H9 (cell line): ENCODE measurements around the gene SLC1A7. TPM values are rescaled to one million over a fixed set of nuclear protein-coding genes. Genes with fewer than 3 reads are reported as not detected.

ENCODE experiments used
- DNase-seq: peaks from one replicate; pipeline ENCODE4 v3.0.0-alpha.2; 2017
- H2AFZ ChIP-seq: one replicate; pipeline ENCODE4 v1.6.1; 2013; ENCODE audit warnings: mild to moderate bottlenecking, low read length, control low read depth, moderate library complexity
- H2AK5ac ChIP-seq: 2 replicates; pipeline ENCODE4 v1.6.1; 2013; ENCODE audit warnings: low read length, control low read depth, mixed read lengths; ENCODE audit not compliant: insufficient read length
- H2BK120ac ChIP-seq: one replicate; pipeline ENCODE4 v1.6.1; 2013; ENCODE audit warnings: low read depth, mild to moderate bottlenecking, low read length, control low read depth, inconsistent platforms; ENCODE audit not compliant: poor library complexity, severe bottlenecking
- H2BK12ac ChIP-seq: 2 replicates; pipeline ENCODE4 v1.6.1; 2013; ENCODE audit warnings: low read length, control low read depth, mixed read lengths, low read depth; ENCODE audit not compliant: insufficient read length
- H2BK15ac ChIP-seq: 2 replicates; pipeline ENCODE4 v1.6.1; 2013; ENCODE audit warnings: low read depth, low read length, control low read depth
- H2BK20ac ChIP-seq: one replicate; pipeline ENCODE4 v1.6.1; 2013; ENCODE audit warnings: low read depth, mild to moderate bottlenecking, low read length, control low read depth, inconsistent platforms; ENCODE audit not compliant: poor library complexity, severe bottlenecking
- H2BK5ac ChIP-seq: 2 replicates; pipeline ENCODE4 v1.6.1; 2013; ENCODE audit warnings: low read length, control low read depth, mixed read lengths; ENCODE audit not compliant: insufficient read length
- H3K14ac ChIP-seq: 2 replicates; pipeline ENCODE4 v1.6.1; 2013; ENCODE audit warnings: low read length, control low read depth; ENCODE audit not compliant: insufficient read depth
- H3K18ac ChIP-seq: 2 replicates; pipeline ENCODE4 v1.6.1; 2013; ENCODE audit warnings: low read depth, mild to moderate bottlenecking, mixed read lengths, low read length, control low read depth; ENCODE audit not compliant: insufficient read length
- H3K23ac ChIP-seq: 2 replicates; pipeline ENCODE4 v1.6.1; 2013; ENCODE audit warnings: low read length, control low read depth, mixed read lengths, low read depth; ENCODE audit not compliant: insufficient read length
- H3K23me2 ChIP-seq: 2 replicates; pipeline ENCODE4 v1.6.1; 2013; ENCODE audit warnings: low read depth, mild to moderate bottlenecking, mixed read lengths, low read length, control low read depth; ENCODE audit not compliant: insufficient read length, poor library complexity, severe bottlenecking
- H3K27ac ChIP-seq: 2 replicates; pipeline ENCODE4 v1.5.1; 2013; ENCODE audit warnings: low read length, control low read depth, mixed read lengths, low read depth; ENCODE audit not compliant: insufficient read length
- H3K27me3 ChIP-seq: 2 replicates; pipeline ENCODE4 v1.6.1; 2013; ENCODE audit warnings: low read length, control low read depth, inconsistent platforms; ENCODE audit not compliant: insufficient read depth
- H3K4ac ChIP-seq: 2 replicates; pipeline ENCODE4 v1.6.1; 2013; ENCODE audit warnings: low read depth, mild to moderate bottlenecking, control low read depth, inconsistent platforms, low read length, moderate library complexity
- H3K4me1 ChIP-seq: 2 replicates; pipeline ENCODE4 v1.6.1; 2013; ENCODE audit warnings: low read length, control low read depth, inconsistent platforms; ENCODE audit not compliant: insufficient read depth
- H3K4me2 ChIP-seq: 2 replicates; pipeline ENCODE4 v1.6.1; 2013; ENCODE audit warnings: low read length, control low read depth, mixed read lengths; ENCODE audit not compliant: insufficient read length, insufficient read depth
- H3K56ac ChIP-seq: 2 replicates; pipeline ENCODE4 v1.6.1; 2013; ENCODE audit warnings: low read depth, mild to moderate bottlenecking, mixed read lengths, low read length, control low read depth; ENCODE audit not compliant: insufficient read length
- H3K79me1 ChIP-seq: 2 replicates; pipeline ENCODE4 v1.6.1; 2013; ENCODE audit warnings: low read depth, mild to moderate bottlenecking, moderate library complexity, low read length, control low read depth, inconsistent platforms; ENCODE audit not compliant: insufficient read depth, poor library complexity, severe bottlenecking
- H3K79me2 ChIP-seq: 2 replicates; pipeline ENCODE4 v1.6.1; 2013; ENCODE audit warnings: low read length, control low read depth, inconsistent platforms; ENCODE audit not compliant: insufficient read depth
- H3K9ac ChIP-seq: 2 replicates; pipeline ENCODE4 v1.6.1; 2013; ENCODE audit warnings: low read length, control low read depth, mixed read lengths; ENCODE audit not compliant: insufficient read length; ENCODE audit errors: extremely low read depth
- H3K9me3 ChIP-seq: one replicate; pipeline ENCODE4 v1.6.1; 2013; ENCODE audit warnings: low read depth, low read length, inconsistent platforms; ENCODE audit not compliant: control insufficient read depth
- H3T11ph ChIP-seq: one replicate; pipeline ENCODE4 v1.6.1; 2013; ENCODE audit warnings: mild to moderate bottlenecking, low read length, control low read depth, inconsistent platforms
- H4K20me1 ChIP-seq: one replicate; pipeline ENCODE4 v1.6.1; 2013; ENCODE audit not compliant: control insufficient read depth, insufficient read length, insufficient read depth
- H4K5ac ChIP-seq: 2 replicates; pipeline ENCODE4 v1.6.1; 2013; ENCODE audit warnings: low read depth, mild to moderate bottlenecking, mixed read lengths, low read length, control low read depth; ENCODE audit not compliant: insufficient read length
- H4K8ac ChIP-seq: replicated peaks from 2 replicates; pipeline ENCODE4 v1.6.1; 2013; ENCODE audit warnings: low read length, control low read depth, mixed read lengths, low read depth; ENCODE audit not compliant: insufficient read length
- H4K91ac ChIP-seq: 2 replicates; pipeline ENCODE4 v1.6.1; 2013; ENCODE audit warnings: low read depth, mild to moderate bottlenecking, moderate library complexity, mixed read lengths, low read length, control low read depth; ENCODE audit not compliant: insufficient read length
- H3K27ac Mint-ChIP-seq, 3 experiments: 2 replicates in 2 of 3; 3 replicates in 1 of 3; pipeline ENCODE4 v1.8.0; 2020 to 2021; ENCODE audit warnings: mixed read lengths in 3 of 3, mild to moderate bottlenecking in 1 of 3, moderate library complexity in 1 of 3
- H3K27me3 Mint-ChIP-seq: 2 replicates; pipeline ENCODE4 v1.8.0; 2021; ENCODE audit warnings: low read depth, mild to moderate bottlenecking, moderate library complexity, mixed read lengths
- H3K36me3 Mint-ChIP-seq, 3 experiments: 2 replicates in 2 of 3; 3 replicates in 1 of 3; pipeline ENCODE4 v1.8.0; 2020 to 2021; ENCODE audit warnings: low read depth in 3 of 3, mixed read lengths in 3 of 3; ENCODE audit not compliant: insufficient read depth in 1 of 3
- H3K4me1 Mint-ChIP-seq, 2 experiments: 2 replicates each; pipeline ENCODE4 v1.8.0; 2020; ENCODE audit warnings: mixed read lengths in 2 of 2
- H3K4me3 Mint-ChIP-seq, 2 experiments: 2 replicates in 1 of 2; 3 replicates in 1 of 2; pipeline ENCODE4 v1.8.0; 2020 to 2021; ENCODE audit warnings: mild to moderate bottlenecking in 2 of 2, mixed read lengths in 2 of 2, moderate library complexity in 1 of 2
- H3K9me3 Mint-ChIP-seq, 2 experiments: 2 replicates in 1 of 2; 3 replicates in 1 of 2; pipeline ENCODE4 v1.8.0; 2020; ENCODE audit warnings: mild to moderate bottlenecking in 2 of 2, mixed read lengths in 2 of 2, moderate library complexity in 1 of 2
- CTCF ChIP-seq: fragments of 200-600 bp; sonication (generic); conservative IDR thresholded peaks from 3 replicates; pipeline ENCODE4 v1.8.0; 2021; ENCODE audit warnings: antibody characterized with exemption, mild to moderate bottlenecking
- WGBS: extraction: QIAGEN DNeasy Blood & Tissue Kit; methylation state at CpG from one replicate; pipeline ENCODE4 v1.1.7; 2013; ENCODE audit warnings: missing lambda C conversion rate, low lambda C conversion rate, mixed read lengths; ENCODE audit not compliant: insufficient read length; ENCODE audit errors: extremely low coverage; 5-methylcytosine and 5-hydroxymethylcytosine counted together
- total RNA-seq: library from RNA; stranded (reverse); gene quantifications from 2 replicates; pipeline ENCODE4 v1.2.1, GENCODE V29; 2021

The SLC1A7 gene
- total RNA-seq, 1 experiment from 2014 or later = not detected

- H4K91ac ChIP-seq = no peak overlapping the region
- no peak overlapping the region for H2BK20ac ChIP-seq
- H3K14ac ChIP-seq = no peak overlapping the region
- H3K27ac ChIP-seq = no peak overlapping the region
- no peak overlapping the region for H3K4ac ChIP-seq
- H3K9me3 ChIP-seq = no peaks in the 10 kb centered on the region
- no peak overlapping the region for H3K56ac ChIP-seq
- no peaks in the 10 kb centered on the region for H4K20me1 ChIP-seq
- H3K4me2 ChIP-seq = no peak overlapping the region
- Mint-ChIP-seq H3K27me3 (peaks cover 80% of the 10 kb centered on the region), H3K9me3 (no peaks in the 10 kb centered on the region), H3K27ac (no peak overlapping the region), H3K4me3 (no peak overlapping the region), H3K36me3 (no peaks in the 10 kb centered on the region), H3K4me1 (peaks cover 6 to 11% of the 10 kb centered on the region in 2 experiments)
- no peak overlapping the region for H4K5ac ChIP-seq
- no peaks in the 10 kb centered on the region for H3K79me1 ChIP-seq
- WGBS = no CpG with 5 or more reads among the region's 1 CpG
- TF ChIP-seq CTCF = no peak
- H2BK120ac ChIP-seq = no peak overlapping the region
- no peak overlapping the region for H2BK12ac ChIP-seq
- H3K23me2 ChIP-seq = peaks cover 9% of the 10 kb centered on the region
- no peak overlapping the region for H2AK5ac ChIP-seq
- no peak overlapping the region for H3T11ph ChIP-seq
- H2AFZ ChIP-seq = no peak overlapping the region
- no peak overlapping the region for H2BK15ac ChIP-seq
- H3K4me1 ChIP-seq = no peaks in the 10 kb centered on the region; the same call in 1 of the 2 replicates
- no peak overlapping the region for H3K23ac ChIP-seq
- H3K18ac ChIP-seq = no peak overlapping the region
- DNase-seq = no peak
- H4K8ac ChIP-seq = no peak overlapping the region
- peaks cover 36% of the 10 kb centered on the region; the same call in 1 of the 2 replicates for H3K27me3 ChIP-seq
- H2BK5ac ChIP-seq = no peak overlapping the region
- no peak overlapping the region for H3K9ac ChIP-seq
- no peaks in the 10 kb centered on the region for H3K79me2 ChIP-seq
Observed at GRCh38 chr1:53060579-53060978, 81.9 kb downstream of the SLC1A7 start.
